ENCODE measurements around the gene SDK1.

GRCh38 chr7:3771906-3772305 lies 470.9 kb downstream of the SDK1 start:
- no peak for TF ChIP-seq CTCF (IDR thresholded peaks at IDR 0.05)
- TF ChIP-seq POLR2A (IDR thresholded peaks at IDR 0.05): no peak
- TF ChIP-seq POLR2AphosphoS5 (IDR thresholded peaks at IDR 0.05; ENCODE audit: insufficient read depth in 1 of 2, low read depth in 1 of 2): no peak

Data from vagina (tissue), 2 donors.